Epithelial cell of proximal tubule (primary cell): ENCODE data around the gene MDM1. TPM values are rescaled to one million over a fixed set of nuclear protein-coding genes. Genes with fewer than 3 reads are reported as not detected.

ENCODE experiments used
- DNase-seq: peaks from one replicate; pipeline ENCODE4 v3.0.0-alpha.2; 2011; ENCODE audit warnings: low read depth
- H3K4me3 ChIP-seq: 2 replicates; pipeline ENCODE4 v1.5.1; 2011; ENCODE audit warnings: low read depth, mild to moderate bottlenecking, low read length
- total RNA-seq: library from RNA; depleted of rRNA; stranded (reverse); fragments of >200 nt; gene quantifications from 2 replicates; pipeline ENCODE4 v1.2.3, GENCODE V29; 2015
- TF ChIP-seq, protein P1 (sequence below): conservative IDR thresholded peaks from 2 replicates; pipeline ENCODE4 v1.5.1; 2012; ENCODE audit warnings: low read depth, mild to moderate bottlenecking, low read length

MDM1 gene
- total RNA-seq, 1 donor from 2014 or later = 3.9 TPM

- no peak overlapping the region for H3K4me3 ChIP-seq
- DNase-seq = no peak
- TF ChIP-seq, protein P1, sequence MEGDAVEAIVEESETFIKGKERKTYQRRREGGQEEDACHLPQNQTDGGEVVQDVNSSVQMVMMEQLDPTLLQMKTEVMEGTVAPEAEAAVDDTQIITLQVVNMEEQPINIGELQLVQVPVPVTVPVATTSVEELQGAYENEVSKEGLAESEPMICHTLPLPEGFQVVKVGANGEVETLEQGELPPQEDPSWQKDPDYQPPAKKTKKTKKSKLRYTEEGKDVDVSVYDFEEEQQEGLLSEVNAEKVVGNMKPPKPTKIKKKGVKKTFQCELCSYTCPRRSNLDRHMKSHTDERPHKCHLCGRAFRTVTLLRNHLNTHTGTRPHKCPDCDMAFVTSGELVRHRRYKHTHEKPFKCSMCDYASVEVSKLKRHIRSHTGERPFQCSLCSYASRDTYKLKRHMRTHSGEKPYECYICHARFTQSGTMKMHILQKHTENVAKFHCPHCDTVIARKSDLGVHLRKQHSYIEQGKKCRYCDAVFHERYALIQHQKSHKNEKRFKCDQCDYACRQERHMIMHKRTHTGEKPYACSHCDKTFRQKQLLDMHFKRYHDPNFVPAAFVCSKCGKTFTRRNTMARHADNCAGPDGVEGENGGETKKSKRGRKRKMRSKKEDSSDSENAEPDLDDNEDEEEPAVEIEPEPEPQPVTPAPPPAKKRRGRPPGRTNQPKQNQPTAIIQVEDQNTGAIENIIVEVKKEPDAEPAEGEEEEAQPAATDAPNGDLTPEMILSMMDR = no peak
These were observed 40.6 kb downstream of the MDM1 start for GRCh38 chr12:68291396-68292036.

GRCh38 chr12:68290126-68290525, 42.0 kb downstream of the MDM1 start:
- TF ChIP-seq, protein P1 = no peak
- DNase-seq = no peak
- H3K4me3 ChIP-seq = no peak overlapping the region

GRCh38 chr12:68287106-68287505, 45.1 kb downstream of the MDM1 start:
- TF ChIP-seq, protein P1 = no peak
- no peak for DNase-seq
- no peak overlapping the region for H3K4me3 ChIP-seq

- H3K4me3 ChIP-seq = no peak overlapping the region
- TF ChIP-seq, protein P1 = no peak
- DNase-seq = no peak
These were observed 45.8 kb downstream of the MDM1 start for GRCh38 chr12:68286396-68286795.

GRCh38 chr12:68285541-68285940, 46.6 kb downstream of the MDM1 start:
- H3K4me3 ChIP-seq = no peak overlapping the region
- DNase-seq = no peak
- TF ChIP-seq, protein P1 = no peak

- no peak for DNase-seq
- TF ChIP-seq, protein P1 = no peak
- H3K4me3 ChIP-seq = no peak overlapping the region
These were observed 50.7 kb downstream of the MDM1 start for GRCh38 chr12:68281322-68282077.
